K562 (cell line): Measurements from ENCODE around the gene SLC26A11. TPM values are rescaled to one million over a fixed set of nuclear protein-coding genes. Genes with fewer than 3 reads are reported as not detected.

ENCODE experiments used
- ATAC-seq: fragments of 200-7000 bp; cut with Tn5 transposase; 3 replicates; pipeline ENCODE4 v1.9.1; 2020; ENCODE audit warnings: moderate library complexity
- BruUV-seq: library from RNA; stranded (reverse); fragments of 400-500 nt; replicated peaks from 2 replicates; lab custom pipeline; 2021; lab: Mats Ljungman, UMichigan
- CTCF ChIA-PET: fragments of 300-600 bp; formaldehyde crosslinking; extraction: SDS; loops from one replicate; lab custom pipeline; 2021; ENCODE audit warnings: low intra/inter-chr PET ratio; lab: Yijun Ruan, JAX
- POLR2A ChIA-PET: fragments of 300-600, 350-650 bp; sonication (Branson Sonifier 250); formaldehyde crosslinking; extraction: SDS; loops from one replicate; lab custom pipeline; 2021; ENCODE audit warnings: antibody characterized with exemption, inconsistent platforms; lab: Yijun Ruan, JAX
- DNase-seq, 4 experiments: peaks; one replicate each; pipeline versions ENCODE4 v3.0.0 to v3.0.0-alpha.2; 2011 to 2018; ENCODE audit warnings: low spot score in 3 of 4, mixed read lengths in 3 of 4; ENCODE audit errors: extremely low read depth in 1 of 4
- FAIRE-seq: peaks from 2 replicates; lab custom pipeline; 2011; peaks lifted over from hg19 to GRCh38; lab: Jason Lieb, UNC
- H2AFZ ChIP-seq: 2 replicates; pipeline ENCODE4 v1.6.0; 2011; ENCODE audit warnings: low read depth, low read length, control low read depth, inconsistent platforms
- H3K27ac ChIP-seq: fragments of 200-600 bp; 3 replicates; pipeline ENCODE4 v1.8.0; 2011; ENCODE audit warnings: low read depth, mild to moderate bottlenecking, control low read depth, inconsistent platforms, low read length, moderate library complexity, mixed read lengths; ENCODE audit errors: extremely low read depth
- H3K27me3 ChIP-seq, 2 experiments: fragments of 300-600 bp in 1 of 2; 2 replicates in 1 of 2; 3 replicates in 1 of 2; pipeline versions ENCODE4 v1.6.0 to v1.8.0; 2011; ENCODE audit warnings: inconsistent platforms in 2 of 2, low read length in 2 of 2, mild to moderate bottlenecking in 1 of 2, mixed read lengths in 1 of 2, moderate library complexity in 1 of 2; ENCODE audit not compliant: control insufficient read depth in 2 of 2, insufficient read depth in 2 of 2
- H3K36me3 ChIP-seq: fragments of 300-600 bp; 3 replicates; pipeline ENCODE4 v1.8.0; 2011; ENCODE audit warnings: mild to moderate bottlenecking, low read length, inconsistent platforms; ENCODE audit not compliant: control insufficient read depth, insufficient read depth
- H3K4me1 ChIP-seq, 2 experiments: fragments of 200-600 bp in 1 of 2; replicated peaks in 1 of 2; 2 replicates in 1 of 2; 3 replicates in 1 of 2; pipeline versions ENCODE4 v1.5.1 to v1.8.0; 2011; ENCODE audit warnings: inconsistent platforms in 2 of 2, low read length in 2 of 2, mild to moderate bottlenecking in 1 of 2, mixed read lengths in 1 of 2, moderate library complexity in 1 of 2; ENCODE audit not compliant: control insufficient read depth in 2 of 2, insufficient read depth in 2 of 2
- H3K4me2 ChIP-seq: 2 replicates; pipeline ENCODE4 v1.6.1; 2011; ENCODE audit warnings: low read length, control low read depth, inconsistent platforms, mixed read lengths; ENCODE audit not compliant: insufficient read depth
- H3K4me3 ChIP-seq: fragments of 200-600 bp; sonication (generic), shearing (Covaris generic); 2 replicates; pipeline ENCODE4 v1.5.1; 2016; ENCODE audit warnings: control low read depth, inconsistent platforms
- H3K79me2 ChIP-seq: fragments of 200-600 bp; 3 replicates; pipeline ENCODE4 v1.8.0; 2011; ENCODE audit warnings: low read length, inconsistent platforms; ENCODE audit not compliant: control insufficient read depth, insufficient read depth
- H3K9ac ChIP-seq, 2 experiments: 2 replicates each; pipeline versions ENCODE4 v1.6.0 to v1.6.1; 2011; ENCODE audit warnings: low read depth in 2 of 2, low read length in 2 of 2, control low read depth in 1 of 2, inconsistent platforms in 1 of 2, mild to moderate bottlenecking in 1 of 2, mixed read lengths in 1 of 2; ENCODE audit not compliant: insufficient read depth in 1 of 2
- H3K9me1 ChIP-seq: one replicate; pipeline ENCODE4 v1.6.0; 2011; ENCODE audit warnings: inconsistent platforms, mild to moderate bottlenecking, low read length, moderate library complexity; ENCODE audit not compliant: control insufficient read depth, insufficient read depth
- H3K9me3 ChIP-seq: replicated peaks from 2 replicates; pipeline ENCODE4 v1.5.1; 2011; ENCODE audit warnings: low read depth, low read length, inconsistent platforms; ENCODE audit not compliant: control insufficient read depth, insufficient read depth
- H4K20me1 ChIP-seq: replicated peaks from 2 replicates; pipeline ENCODE4 v1.6.1; 2011; ENCODE audit warnings: low read length, inconsistent platforms, mixed read lengths; ENCODE audit not compliant: control insufficient read depth, insufficient read depth
- CTBP1 ChIP-seq: fragments of 450-650 bp; IDR thresholded peaks from 2 replicates; pipeline ENCODE4 v1.6.1; 2016; ENCODE audit warnings: borderline replicate concordance
- EP400 ChIP-seq: fragments of 450-650 bp; IDR thresholded peaks from 2 replicates; pipeline ENCODE4 v1.6.1; 2017; ENCODE audit warnings: antibody characterized with exemption, mild to moderate bottlenecking, moderate library complexity
- FOXJ2 ChIP-seq: fragments of 200-800 bp; sonication (Bioruptor generic); IDR thresholded peaks from 2 replicates; pipeline ENCODE4 v1.6.1; 2016; ENCODE audit warnings: missing genetic modification characterization, missing compliant biosample characterization
- LEF1 ChIP-seq: fragments of 450-650 bp; IDR thresholded peaks from 2 replicates; pipeline ENCODE4 v1.6.1; 2016; ENCODE audit warnings: mild to moderate bottlenecking
- MECOM ChIP-seq: fragments of 250-450 bp; sonication (Bioruptor Pico); IDR thresholded peaks from 2 replicates; pipeline ENCODE4 v1.8.0; 2022; ENCODE audit warnings: inconsistent platforms
- MEIS2 ChIP-seq: fragments of 450-650 bp; IDR thresholded peaks from 2 replicates; pipeline ENCODE4 v1.6.1; 2014; ENCODE audit warnings: mild to moderate bottlenecking; ENCODE audit not compliant: partially characterized antibody
- MTA1 ChIP-seq: fragments of 450-650 bp; IDR thresholded peaks from 2 replicates; pipeline ENCODE4 v1.6.1; 2017; ENCODE audit warnings: borderline replicate concordance
- NFE2 ChIP-seq: IDR thresholded peaks from 2 replicates; pipeline ENCODE4 v1.6.1; 2014; ENCODE audit warnings: antibody characterized with exemption, low read depth
- POLR3G ChIP-seq: IDR thresholded peaks from 2 replicates; pipeline ENCODE4 v1.6.1; 2011; ENCODE audit not compliant: insufficient read length, insufficient replicate concordance; ENCODE audit errors: extremely low read depth
- RBM39 ChIP-seq: fragments of 200-400 bp; formaldehyde crosslinking; optimal IDR thresholded peaks from 2 replicates; pipeline ENCODE3; 2018; ENCODE audit warnings: low read depth, low read length
- STAG1 ChIP-seq: sonication (generic); formaldehyde crosslinking; IDR thresholded peaks from 2 replicates; pipeline ENCODE4 v1.5.0; 2020; ENCODE audit warnings: missing genetic modification reagents, borderline replicate concordance
- ZBTB7A ChIP-seq: IDR thresholded peaks from 2 replicates; pipeline ENCODE4 v1.6.1; 2011; ENCODE audit warnings: low read depth, mild to moderate bottlenecking, low read length, moderate library complexity, borderline replicate concordance; ENCODE audit not compliant: control insufficient read depth
- ZC3H4 ChIP-seq: sonication (generic); formaldehyde crosslinking; IDR thresholded peaks from 2 replicates; pipeline ENCODE4 v1.9.0; 2021; ENCODE audit warnings: missing genetic modification reagents, borderline replicate concordance
- ZNF197 ChIP-seq: fragments of 200-800 bp; sonication (Bioruptor generic); IDR thresholded peaks from 2 replicates; pipeline ENCODE4 v1.6.1; 2016; ENCODE audit warnings: low read depth, missing genetic modification characterization, missing compliant biosample characterization
- WGBS: fragments of 100-300 bp; shearing (Covaris generic); methylation state at CpG from one replicate; pipeline ENCODE4 v1.1.6; 2016; ENCODE audit warnings: low coverage, mixed read lengths; ENCODE audit not compliant: insufficient coverage; ENCODE audit errors: missing lambda C conversion rate; 5-methylcytosine and 5-hydroxymethylcytosine counted together
- in situ Hi-C: fragments of 300-500 bp; cut with MboI; formaldehyde crosslinking; loops from 4 replicates; pipeline ENCODE4 v1.15.0; 2018; ENCODE audit warnings: inconsistent platforms, mixed read lengths
- intact Hi-C: fragments of 100-400 bp; cut with micrococcal nuclease; formaldehyde crosslinking; loops from 2 replicates; pipeline ENCODE4 v1.14.2; 2022
- polyA plus RNA-seq, 8 experiments: library from polyadenylated mRNA; depleted of rRNA in 4 of 8; stranded (reverse) in 5 of 8; unstranded in 3 of 8; fragments of >200 nt; fragmentation: Nextera tagmentation in 2 of 8; fragmentation: Illumina TruSeq in 1 of 8; extraction: Ambion mirVana in 2 of 8; extraction: Trizol in 1 of 8; gene quantifications; 2 replicates each; pipeline versions ENCODE4 v1.2.1 to v1.2.3, GENCODE V29; 2011 to 2014; ENCODE audit warnings: inconsistent platforms in 1 of 8, missing spikeins in 1 of 8
- total RNA-seq, 7 experiments: library from RNA; depleted of rRNA in 6 of 7; stranded (reverse); fragments of >200 nt in 6 of 7; fragmentation: Illumina TruSeq in 2 of 7; extraction: Trizol in 2 of 7; gene quantifications; 2 replicates each; pipeline versions ENCODE4 v1.2.1 to v1.2.3, GENCODE V29; 2011 to 2021; ENCODE audit warnings: low replicate concordance in 1 of 7
- TF ChIP-seq, protein P1 (sequence below): sonication (generic); formaldehyde crosslinking; IDR thresholded peaks from 2 replicates; pipeline ENCODE4 v1.4.0; 2020; ENCODE audit warnings: mild to moderate bottlenecking, missing genetic modification reagents
- TF ChIP-seq, protein P2 (sequence below): fragments of 450-650 bp; IDR thresholded peaks from 2 replicates; pipeline ENCODE4 v1.6.1; 2016
- TF ChIP-seq, protein P3 (sequence below): IDR thresholded peaks from 3 replicates; pipeline ENCODE4 v1.6.1; 2011; ENCODE audit warnings: borderline replicate concordance, mild to moderate bottlenecking, moderate library complexity; ENCODE audit not compliant: insufficient read length; ENCODE audit errors: extremely low read depth

SLC26A11 gene
- total and polyA plus RNA-seq, 9 of the 15 experiments (the other 6 are each of a cell fraction or from before 2014, with no cell fraction given): 0.06 to 3.1 (median 1.2) TPM; not detected in 1

DNA sequence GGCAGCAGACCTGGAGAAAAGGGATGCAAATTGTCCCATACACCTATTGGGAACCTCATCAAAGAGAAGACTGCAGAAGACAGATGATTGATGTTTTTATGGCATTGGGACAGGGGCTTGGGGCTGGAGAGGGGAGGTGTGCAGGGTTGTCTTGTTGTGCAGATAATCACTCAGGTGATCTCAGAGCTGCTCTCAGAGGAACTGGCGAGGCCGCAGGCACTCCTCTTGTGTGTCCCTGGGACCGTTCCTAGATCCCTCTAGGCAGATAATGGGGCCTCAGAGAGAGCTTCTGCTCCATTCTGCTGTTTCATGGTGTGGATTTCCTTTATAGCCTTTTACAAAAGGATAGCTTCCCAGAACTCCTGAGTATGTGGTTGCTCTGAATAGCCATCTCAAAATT is 42.1 kb downstream of the SLC26A11 start:
- Histone ChIP-seq H3K9me1 (no peaks in the 10 kb centered on the region), H3K9me3 (no peaks in the 10 kb centered on the region), H3K4me2 (peak overlapping the region; percentile 80), H3K79me2 (peaks cover 27% of the 10 kb centered on the region), H3K27ac (peak overlapping the region; percentile 84), H2AFZ (no peak overlapping the region), H3K9ac (peak overlapping the region; percentile 75 to 98; a peak in 3 of 4 replicates), H3K4me1 (peaks cover 44 to 64% of the 10 kb centered on the region in 2 experiments), H4K20me1 (no peaks in the 10 kb centered on the region), H3K4me3 (peak overlapping the region; percentile 65), H3K27me3 (no peaks in the 10 kb centered on the region), H3K36me3 (peaks cover 16% of the 10 kb centered on the region; the same call in 2 of the 3 replicates)
- BruUV-seq: no TSS peak
- in situ Hi-C loops (no loop called here), intact Hi-C loops (no loop called here)
- WGBS: 0% methylated on average over 3 of the region's 3 CpGs
- POLR2A ChIA-PET: interaction anchor here (0.5 to 1.3 kb wide), 3 partner anchors 8 to 203 kb away, joined by 3 to 6 read pairs (median 5); no protein-coding TSS in a partner anchor
- CTCF ChIA-PET: no interaction called here
- ATAC-seq: peak; percentile 29
- peak; percentile 86 for FAIRE-seq
- peak in 2 of 4 experiments; percentile 60 to 73 for DNase-seq
- TF ChIP-seq, protein P1, sequence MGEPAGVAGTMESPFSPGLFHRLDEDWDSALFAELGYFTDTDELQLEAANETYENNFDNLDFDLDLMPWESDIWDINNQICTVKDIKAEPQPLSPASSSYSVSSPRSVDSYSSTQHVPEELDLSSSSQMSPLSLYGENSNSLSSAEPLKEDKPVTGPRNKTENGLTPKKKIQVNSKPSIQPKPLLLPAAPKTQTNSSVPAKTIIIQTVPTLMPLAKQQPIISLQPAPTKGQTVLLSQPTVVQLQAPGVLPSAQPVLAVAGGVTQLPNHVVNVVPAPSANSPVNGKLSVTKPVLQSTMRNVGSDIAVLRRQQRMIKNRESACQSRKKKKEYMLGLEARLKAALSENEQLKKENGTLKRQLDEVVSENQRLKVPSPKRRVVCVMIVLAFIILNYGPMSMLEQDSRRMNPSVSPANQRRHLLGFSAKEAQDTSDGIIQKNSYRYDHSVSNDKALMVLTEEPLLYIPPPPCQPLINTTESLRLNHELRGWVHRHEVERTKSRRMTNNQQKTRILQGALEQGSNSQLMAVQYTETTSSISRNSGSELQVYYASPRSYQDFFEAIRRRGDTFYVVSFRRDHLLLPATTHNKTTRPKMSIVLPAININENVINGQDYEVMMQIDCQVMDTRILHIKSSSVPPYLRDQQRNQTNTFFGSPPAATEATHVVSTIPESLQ (CRISPR knock-in tag): no peak
- TF ChIP-seq NFE2 (peak; percentile 78), CTBP1 (peak; percentile 73; the same call in 1 of the 2 replicates), ZNF197 (CRISPR knock-in tag) (no peak), EP400 (0 out of 2 replicates have a peak, but pooled peaks have one; percentile 9), STAG1 (CRISPR knock-in tag) (no peak), RBM39 (no peak), FOXJ2 (peak; percentile 86), ZC3H4 (no peak), POLR3G (no peak), ZBTB7A (peak; percentile 4; the same call in 1 of the 2 replicates), MECOM (CRISPR knock-in tag) (peak; percentile 29; the same call in 1 of the 2 replicates), LEF1 (peak; percentile 46; the same call in 1 of the 2 replicates), MTA1 (no peak; the same call in 1 of the 2 replicates), MEIS2 (peak; percentile 80)
- TF ChIP-seq, protein P2, sequence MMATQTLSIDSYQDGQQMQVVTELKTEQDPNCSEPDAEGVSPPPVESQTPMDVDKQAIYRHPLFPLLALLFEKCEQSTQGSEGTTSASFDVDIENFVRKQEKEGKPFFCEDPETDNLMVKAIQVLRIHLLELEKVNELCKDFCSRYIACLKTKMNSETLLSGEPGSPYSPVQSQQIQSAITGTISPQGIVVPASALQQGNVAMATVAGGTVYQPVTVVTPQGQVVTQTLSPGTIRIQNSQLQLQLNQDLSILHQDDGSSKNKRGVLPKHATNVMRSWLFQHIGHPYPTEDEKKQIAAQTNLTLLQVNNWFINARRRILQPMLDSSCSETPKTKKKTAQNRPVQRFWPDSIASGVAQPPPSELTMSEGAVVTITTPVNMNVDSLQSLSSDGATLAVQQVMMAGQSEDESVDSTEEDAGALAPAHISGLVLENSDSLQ: peak; percentile 86
- TF ChIP-seq, protein P3, sequence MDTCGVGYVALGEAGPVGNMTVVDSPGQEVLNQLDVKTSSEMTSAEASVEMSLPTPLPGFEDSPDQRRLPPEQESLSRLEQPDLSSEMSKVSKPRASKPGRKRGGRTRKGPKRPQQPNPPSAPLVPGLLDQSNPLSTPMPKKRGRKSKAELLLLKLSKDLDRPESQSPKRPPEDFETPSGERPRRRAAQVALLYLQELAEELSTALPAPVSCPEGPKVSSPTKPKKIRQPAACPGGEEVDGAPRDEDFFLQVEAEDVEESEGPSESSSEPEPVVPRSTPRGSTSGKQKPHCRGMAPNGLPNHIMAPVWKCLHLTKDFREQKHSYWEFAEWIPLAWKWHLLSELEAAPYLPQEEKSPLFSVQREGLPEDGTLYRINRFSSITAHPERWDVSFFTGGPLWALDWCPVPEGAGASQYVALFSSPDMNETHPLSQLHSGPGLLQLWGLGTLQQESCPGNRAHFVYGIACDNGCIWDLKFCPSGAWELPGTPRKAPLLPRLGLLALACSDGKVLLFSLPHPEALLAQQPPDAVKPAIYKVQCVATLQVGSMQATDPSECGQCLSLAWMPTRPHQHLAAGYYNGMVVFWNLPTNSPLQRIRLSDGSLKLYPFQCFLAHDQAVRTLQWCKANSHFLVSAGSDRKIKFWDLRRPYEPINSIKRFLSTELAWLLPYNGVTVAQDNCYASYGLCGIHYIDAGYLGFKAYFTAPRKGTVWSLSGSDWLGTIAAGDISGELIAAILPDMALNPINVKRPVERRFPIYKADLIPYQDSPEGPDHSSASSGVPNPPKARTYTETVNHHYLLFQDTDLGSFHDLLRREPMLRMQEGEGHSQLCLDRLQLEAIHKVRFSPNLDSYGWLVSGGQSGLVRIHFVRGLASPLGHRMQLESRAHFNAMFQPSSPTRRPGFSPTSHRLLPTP: no peak
